ENCODE data around the gene LZTS3.

DNA sequence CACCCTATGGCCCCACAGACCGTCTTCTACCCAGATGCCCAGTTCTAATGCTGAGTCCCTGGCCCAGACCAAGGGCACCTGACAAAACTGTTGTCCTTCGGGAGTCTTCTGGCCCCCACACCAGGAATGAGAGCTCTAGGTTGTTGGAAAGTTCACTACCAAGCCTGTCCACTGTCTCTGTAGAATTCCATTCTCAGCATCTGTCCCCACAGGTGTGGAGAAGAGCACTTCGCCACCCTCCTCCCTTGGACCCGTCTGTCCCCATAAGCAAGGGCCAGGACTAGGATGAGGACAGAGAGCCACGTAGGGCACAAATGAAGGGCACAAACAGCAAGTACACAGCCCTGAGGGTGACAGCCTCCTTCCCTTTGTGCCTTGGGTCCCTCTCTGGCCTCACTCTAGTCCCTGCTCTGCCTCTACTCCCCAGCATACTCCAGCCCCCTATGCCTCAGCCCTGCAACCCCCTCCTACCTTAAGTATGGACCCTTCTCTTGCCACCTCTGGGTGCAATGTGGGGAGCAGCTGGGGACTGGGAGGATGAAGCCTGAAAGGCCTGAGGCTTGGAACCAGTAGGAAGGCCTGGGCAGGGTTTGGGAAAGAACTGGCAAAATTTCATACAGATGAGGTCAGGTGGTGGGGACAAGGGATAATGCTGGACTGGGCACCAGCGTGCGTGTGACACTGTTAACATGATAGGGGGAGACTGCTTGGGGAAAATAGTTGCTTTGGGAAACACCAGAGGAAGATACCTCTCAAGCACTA, 4.3 kb downstream of the LZTS3 start:
- TF ChIP-seq, protein P1, sequence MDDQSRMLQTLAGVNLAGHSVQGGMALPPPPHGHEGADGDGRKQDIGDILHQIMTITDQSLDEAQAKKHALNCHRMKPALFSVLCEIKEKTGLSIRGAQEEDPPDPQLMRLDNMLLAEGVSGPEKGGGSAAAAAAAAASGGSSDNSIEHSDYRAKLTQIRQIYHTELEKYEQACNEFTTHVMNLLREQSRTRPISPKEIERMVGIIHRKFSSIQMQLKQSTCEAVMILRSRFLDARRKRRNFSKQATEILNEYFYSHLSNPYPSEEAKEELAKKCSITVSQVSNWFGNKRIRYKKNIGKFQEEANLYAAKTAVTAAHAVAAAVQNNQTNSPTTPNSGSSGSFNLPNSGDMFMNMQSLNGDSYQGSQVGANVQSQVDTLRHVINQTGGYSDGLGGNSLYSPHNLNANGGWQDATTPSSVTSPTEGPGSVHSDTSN (IDR thresholded peaks at IDR 0.05) = no peak
- TF ChIP-seq TAF1 (IDR thresholded peaks at IDR 0.05; ENCODE audit: borderline replicate concordance, low read depth, low read length) = no peak
- TF ChIP-seq, protein P2, sequence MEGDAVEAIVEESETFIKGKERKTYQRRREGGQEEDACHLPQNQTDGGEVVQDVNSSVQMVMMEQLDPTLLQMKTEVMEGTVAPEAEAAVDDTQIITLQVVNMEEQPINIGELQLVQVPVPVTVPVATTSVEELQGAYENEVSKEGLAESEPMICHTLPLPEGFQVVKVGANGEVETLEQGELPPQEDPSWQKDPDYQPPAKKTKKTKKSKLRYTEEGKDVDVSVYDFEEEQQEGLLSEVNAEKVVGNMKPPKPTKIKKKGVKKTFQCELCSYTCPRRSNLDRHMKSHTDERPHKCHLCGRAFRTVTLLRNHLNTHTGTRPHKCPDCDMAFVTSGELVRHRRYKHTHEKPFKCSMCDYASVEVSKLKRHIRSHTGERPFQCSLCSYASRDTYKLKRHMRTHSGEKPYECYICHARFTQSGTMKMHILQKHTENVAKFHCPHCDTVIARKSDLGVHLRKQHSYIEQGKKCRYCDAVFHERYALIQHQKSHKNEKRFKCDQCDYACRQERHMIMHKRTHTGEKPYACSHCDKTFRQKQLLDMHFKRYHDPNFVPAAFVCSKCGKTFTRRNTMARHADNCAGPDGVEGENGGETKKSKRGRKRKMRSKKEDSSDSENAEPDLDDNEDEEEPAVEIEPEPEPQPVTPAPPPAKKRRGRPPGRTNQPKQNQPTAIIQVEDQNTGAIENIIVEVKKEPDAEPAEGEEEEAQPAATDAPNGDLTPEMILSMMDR (IDR thresholded peaks at IDR 0.05) = no peak

All from SK-N-SH (cell line).